Measurements from ENCODE around the gene MS4A15. TPM values are rescaled to one million over a fixed set of nuclear protein-coding genes. Genes with fewer than 3 reads are reported as not detected.

Gene MS4A15
- total RNA-seq, 6 experiments from 2014 or later = not detected

- no peaks in the 10 kb centered on the region for H3K4me1 Mint-ChIP-seq (ENCODE audit: low read depth)
- peaks cover 36% of the 10 kb centered on the region for H3K27me3 Mint-ChIP-seq (ENCODE audit: insufficient read depth)
Measured at GRCh38 chr11:60825118-60825517, 68.5 kb downstream of the MS4A15 start.

GRCh38 chr11:60825790-60826189, 69.1 kb downstream of the MS4A15 start:
- TF ChIP-seq CTCF (IDR thresholded peaks at IDR 0.05) = no peak
- H3K4me1 Mint-ChIP-seq (ENCODE audit: low read depth) = no peaks in the 10 kb centered on the region
- no peaks in the 10 kb centered on the region for H3K9me3 Mint-ChIP-seq
- H3K4me3 Mint-ChIP-seq = no peak overlapping the region
- H3K36me3 Mint-ChIP-seq (ENCODE audit: low read depth) = no peaks in the 10 kb centered on the region
- peaks cover 35% of the 10 kb centered on the region for H3K27me3 Mint-ChIP-seq (ENCODE audit: insufficient read depth)
- no peak overlapping the region for H3K27ac Mint-ChIP-seq
- no peak for DNase-seq

More at GRCh38 chr11:60825118-60825517, 68.5 kb downstream of the MS4A15 start:
- H3K27ac Mint-ChIP-seq = no peak overlapping the region
- no peak overlapping the region for H3K4me3 Mint-ChIP-seq
- no peaks in the 10 kb centered on the region for H3K9me3 Mint-ChIP-seq
- H3K36me3 Mint-ChIP-seq (ENCODE audit: low read depth) = no peaks in the 10 kb centered on the region
- TF ChIP-seq CTCF (IDR thresholded peaks at IDR 0.05) = no peak
- no peak for DNase-seq

Other genes with a start within 250 kb of the MS4A15 start
- not detected for gene MS4A13, start 241.5 kb upstream of the MS4A15 start, total RNA-seq (2021; fragmentation: NEBNext Ultra II Directional; extraction: Animal tissue kit (Norgen Biotek cat#: 25700))
- not detected for gene MS4A8, start 57.3 kb upstream of the MS4A15 start, total RNA-seq (2021; fragmentation: NEBNext Ultra II Directional; extraction: Animal tissue kit (Norgen Biotek cat#: 25700))
- not detected for gene MS4A18, start 32.1 kb upstream of the MS4A15 start, total RNA-seq (2021; fragmentation: NEBNext Ultra II Directional; extraction: Animal tissue kit (Norgen Biotek cat#: 25700))
- gene MS4A10, start 28.5 kb downstream of the MS4A15 start, total RNA-seq (2021; fragmentation: NEBNext Ultra II Directional; extraction: Animal tissue kit (Norgen Biotek cat#: 25700)) = not detected
- gene CCDC86, start 85.2 kb downstream of the MS4A15 start, total RNA-seq (2021; fragmentation: NEBNext Ultra II Directional; extraction: Animal tissue kit (Norgen Biotek cat#: 25700)) = 10 to 100 TPM; 45.4 to 66.3 (median 54.4) TPM
- gene PTGDR2, start 99.1 kb downstream of the MS4A15 start, total RNA-seq (2021; fragmentation: NEBNext Ultra II Directional; extraction: Animal tissue kit (Norgen Biotek cat#: 25700)) = not detected
- gene ZP1, start 110.7 kb downstream of the MS4A15 start, total RNA-seq (2021; fragmentation: NEBNext Ultra II Directional; extraction: Animal tissue kit (Norgen Biotek cat#: 25700)) = under 1 TPM in 3 of 6 experiments, not detected in 3; 0.13 to 0.30 (median 0.29) TPM
- gene PRPF19, start 149.7 kb downstream of the MS4A15 start, total RNA-seq (2021; fragmentation: NEBNext Ultra II Directional; extraction: Animal tissue kit (Norgen Biotek cat#: 25700)) = 10 to 100 TPM; 72.5 to 95.1 (median 89.4) TPM
- gene TMEM109, start 157.3 kb downstream of the MS4A15 start, total RNA-seq (2021; fragmentation: NEBNext Ultra II Directional; extraction: Animal tissue kit (Norgen Biotek cat#: 25700)) = 100 to 1,000 TPM in 1 of 6 experiments, 10 to 100 TPM in 5; 74.6 to 101 (median 92.5) TPM
- gene TMEM132A, start 167.6 kb downstream of the MS4A15 start, total RNA-seq (2021; fragmentation: NEBNext Ultra II Directional; extraction: Animal tissue kit (Norgen Biotek cat#: 25700)) = 10 to 100 TPM; 23.8 to 32.2 (median 26.9) TPM
- 1 to 10 TPM; 2.7 to 6.6 (median 3.4) TPM for gene SLC15A3, start 195.3 kb downstream of the MS4A15 start, total RNA-seq (2021; fragmentation: NEBNext Ultra II Directional; extraction: Animal tissue kit (Norgen Biotek cat#: 25700))
- gene CD6, start 214.8 kb downstream of the MS4A15 start, total RNA-seq (2021; fragmentation: NEBNext Ultra II Directional; extraction: Animal tissue kit (Norgen Biotek cat#: 25700)) = not detected